HCT116 (cell line): Measurements from ENCODE around the gene POU3F1.

ENCODE experiments used
- FOSL1 ChIP-seq: IDR thresholded peaks from 2 replicates; pipeline ENCODE4 v1.6.1; 2012; ENCODE audit warnings: low read depth
- JUND ChIP-seq: IDR thresholded peaks from 2 replicates; pipeline ENCODE4 v1.6.1; 2012
- POLR2A ChIP-seq: IDR thresholded peaks from 2 replicates; pipeline ENCODE4 v1.7.0; 2011; ENCODE audit warnings: borderline replicate concordance; ENCODE audit not compliant: insufficient read depth, insufficient read length; ENCODE audit errors: extremely low read depth
- RAD21 ChIP-seq: IDR thresholded peaks from 2 replicates; pipeline ENCODE4 v1.6.1; 2012; ENCODE audit warnings: low read depth, mild to moderate bottlenecking
- REST ChIP-seq: IDR thresholded peaks from 2 replicates; pipeline ENCODE4 v1.6.1; 2012; ENCODE audit warnings: low read depth
- SIN3A ChIP-seq: IDR thresholded peaks from 2 replicates; pipeline ENCODE4 v1.6.1; 2012; ENCODE audit warnings: low read depth
- YY1 ChIP-seq: IDR thresholded peaks from 2 replicates; pipeline ENCODE4 v1.6.1; 2011; ENCODE audit warnings: low read length, low read depth, moderate library complexity, mild to moderate bottlenecking; ENCODE audit not compliant: insufficient replicate concordance; ENCODE audit errors: extremely low read depth
- ZFX ChIP-seq: fragments of 450-650 bp; IDR thresholded peaks from 2 replicates; pipeline ENCODE4 v1.6.1; 2017
- TF ChIP-seq, protein P1 (sequence below), 3 experiments: fragments of 200-600 bp in 1 of 3; sonication (generic) in 1 of 3; IDR thresholded peaks in 2 of 3; conservative IDR thresholded peaks in 1 of 3; 2 replicates each; pipeline ENCODE4 v1.5.1; 2012 to 2017; ENCODE audit warnings: low read depth in 2 of 3, low read length in 2 of 3, antibody characterized with exemption in 1 of 3, borderline replicate concordance in 1 of 3, control low read depth in 1 of 3, mild to moderate bottlenecking in 1 of 3, mixed read lengths in 1 of 3, mixed run types in 1 of 3, moderate library complexity in 1 of 3; ENCODE audit not compliant: insufficient read depth in 1 of 3
- TF ChIP-seq, protein P2 (sequence below): IDR thresholded peaks from 2 replicates; pipeline ENCODE4 v1.6.1; 2012

DNA sequence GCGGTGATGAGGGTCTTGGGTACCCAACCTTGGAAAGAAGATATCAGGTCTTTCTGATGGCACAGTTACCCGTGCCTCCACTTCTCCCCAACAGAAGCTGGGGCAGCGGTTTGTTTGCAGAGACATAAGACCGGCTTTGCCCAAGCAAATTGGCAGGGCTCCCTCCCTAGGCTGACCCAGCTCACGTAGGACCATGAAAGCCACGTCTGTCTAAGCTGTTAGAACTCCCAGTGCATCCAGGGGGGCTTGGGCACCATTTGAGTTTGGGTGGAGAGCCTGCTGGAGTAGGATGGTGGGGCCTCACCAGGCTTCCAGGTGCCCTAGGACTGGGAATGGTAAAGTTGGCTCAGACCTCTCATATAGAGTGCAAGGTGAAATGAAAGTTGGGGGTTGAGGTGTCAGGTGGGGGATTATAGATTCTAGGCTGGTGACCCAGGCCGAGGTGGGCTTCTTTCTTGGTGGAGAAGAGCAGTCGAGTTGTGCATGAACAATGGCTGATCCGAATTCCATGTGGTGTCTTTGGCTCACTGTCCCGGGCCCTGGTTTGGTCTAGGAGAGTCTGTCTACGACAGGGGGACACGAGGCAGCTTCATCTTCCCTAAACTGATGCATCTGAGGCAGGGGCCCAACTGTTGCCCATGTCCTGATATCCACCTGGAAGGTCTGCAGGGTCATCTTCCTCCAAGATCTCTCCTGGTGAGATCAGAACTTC, 3.4 kb downstream of the POU3F1 start:
- no peak for TF ChIP-seq POLR2A
- TF ChIP-seq, protein P1, sequence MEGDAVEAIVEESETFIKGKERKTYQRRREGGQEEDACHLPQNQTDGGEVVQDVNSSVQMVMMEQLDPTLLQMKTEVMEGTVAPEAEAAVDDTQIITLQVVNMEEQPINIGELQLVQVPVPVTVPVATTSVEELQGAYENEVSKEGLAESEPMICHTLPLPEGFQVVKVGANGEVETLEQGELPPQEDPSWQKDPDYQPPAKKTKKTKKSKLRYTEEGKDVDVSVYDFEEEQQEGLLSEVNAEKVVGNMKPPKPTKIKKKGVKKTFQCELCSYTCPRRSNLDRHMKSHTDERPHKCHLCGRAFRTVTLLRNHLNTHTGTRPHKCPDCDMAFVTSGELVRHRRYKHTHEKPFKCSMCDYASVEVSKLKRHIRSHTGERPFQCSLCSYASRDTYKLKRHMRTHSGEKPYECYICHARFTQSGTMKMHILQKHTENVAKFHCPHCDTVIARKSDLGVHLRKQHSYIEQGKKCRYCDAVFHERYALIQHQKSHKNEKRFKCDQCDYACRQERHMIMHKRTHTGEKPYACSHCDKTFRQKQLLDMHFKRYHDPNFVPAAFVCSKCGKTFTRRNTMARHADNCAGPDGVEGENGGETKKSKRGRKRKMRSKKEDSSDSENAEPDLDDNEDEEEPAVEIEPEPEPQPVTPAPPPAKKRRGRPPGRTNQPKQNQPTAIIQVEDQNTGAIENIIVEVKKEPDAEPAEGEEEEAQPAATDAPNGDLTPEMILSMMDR (IDR thresholded peaks at IDR 0.05 in 2 of 3, conservative IDR thresholded peaks at IDR 0.05 in 1 of 3; ENCODE audit: borderline replicate concordance in 1 of 3, insufficient read depth in 1 of 3, low read depth in 2 of 3, low read length in 2 of 3) = no peak
- no peak for TF ChIP-seq ZFX
- no peak for TF ChIP-seq REST
- no peak for TF ChIP-seq JUND
- TF ChIP-seq, protein P2, sequence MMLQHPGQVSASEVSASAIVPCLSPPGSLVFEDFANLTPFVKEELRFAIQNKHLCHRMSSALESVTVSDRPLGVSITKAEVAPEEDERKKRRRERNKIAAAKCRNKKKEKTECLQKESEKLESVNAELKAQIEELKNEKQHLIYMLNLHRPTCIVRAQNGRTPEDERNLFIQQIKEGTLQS = no peak
- no peak for TF ChIP-seq SIN3A
- TF ChIP-seq RAD21 = no peak
- no peak for TF ChIP-seq FOSL1
- TF ChIP-seq YY1 = no peak
